T-helper 2 cell treated with Interferon-gamma antibody and Interleukin-4, amounts not matched to agents 5 μg/mL and 100 μg/mL, for 36 hours (primary cell): ENCODE measurements around the gene GHRH.

Source experiments
- DNase-seq: peaks from one replicate; pipeline ENCODE4 v3.0.0; 2021; ENCODE audit warnings: low spot score
- H3K27ac Mint-ChIP-seq: one replicate; pipeline ENCODE4 v1.8.0; 2021; ENCODE audit warnings: mild to moderate bottlenecking, mixed read lengths
- H3K27me3 Mint-ChIP-seq: one replicate; pipeline ENCODE4 v1.8.0; 2021; ENCODE audit warnings: low read depth, mixed read lengths
- H3K36me3 Mint-ChIP-seq: one replicate; pipeline ENCODE4 v1.8.0; 2021; ENCODE audit warnings: low read depth, mixed read lengths
- H3K4me1 Mint-ChIP-seq: one replicate; pipeline ENCODE4 v1.8.0; 2021; ENCODE audit warnings: low read depth, mixed read lengths
- H3K4me3 Mint-ChIP-seq: one replicate; pipeline ENCODE4 v1.8.0; 2022; ENCODE audit warnings: mild to moderate bottlenecking, moderate library complexity, mixed read lengths
- H3K9me3 Mint-ChIP-seq: one replicate; pipeline ENCODE4 v1.8.0; 2021; ENCODE audit warnings: mixed read lengths

Gene GHRH

GRCh38 chr20:37261714-37262113 is at the start of gene GHRH:
Gene GHRH, minus strand, starts transcription at chr20:37261814. Its CDS starts 4,925 bp downstream, at chr20:37256889.
- H3K36me3 Mint-ChIP-seq = no peaks in the 10 kb centered on the region
- H3K27ac Mint-ChIP-seq = no peak within 1 kb of the TSS
- no peak for DNase-seq
- H3K9me3 Mint-ChIP-seq = no peaks in the 10 kb centered on the region
- no peaks in the 10 kb centered on the region for H3K4me1 Mint-ChIP-seq
- H3K27me3 Mint-ChIP-seq = peaks cover 5% of the 10 kb centered on the region
- H3K4me3 Mint-ChIP-seq = no peak within 1 kb of the TSS

- Mint-ChIP-seq H3K9me3 (no peaks in the 10 kb centered on the region), H3K27ac (no peak overlapping the region), H3K27me3 (no peaks in the 10 kb centered on the region), H3K4me3 (no peak overlapping the region), H3K4me1 (peaks cover 26% of the 10 kb centered on the region), H3K36me3 (peaks cover 14% of the 10 kb centered on the region)
- no peak for DNase-seq
Observed at GRCh38 chr20:37310951-37311350, 49.3 kb upstream of the GHRH start.

- H3K9me3 Mint-ChIP-seq = no peaks in the 10 kb centered on the region
- peaks cover 15% of the 10 kb centered on the region for H3K36me3 Mint-ChIP-seq
- no peaks in the 10 kb centered on the region for H3K27me3 Mint-ChIP-seq
- no peak for DNase-seq
- H3K4me1 Mint-ChIP-seq = peaks cover 20% of the 10 kb centered on the region
- peak overlapping the region; percentile 20 for H3K27ac Mint-ChIP-seq
- H3K4me3 Mint-ChIP-seq = no peak overlapping the region
Observed at GRCh38 chr20:37309936-37310590, 48.4 kb upstream of the GHRH start.

- Mint-ChIP-seq H3K4me3 (peak overlapping the region; percentile 3), H3K27ac (peak overlapping the region; percentile 49), H3K9me3 (no peaks in the 10 kb centered on the region), H3K36me3 (peaks cover 20% of the 10 kb centered on the region), H3K27me3 (no peaks in the 10 kb centered on the region), H3K4me1 (peaks cover 20% of the 10 kb centered on the region)
- DNase-seq = no peak
Observed at GRCh38 chr20:37309290-37309689, 47.7 kb upstream of the GHRH start.

GRCh38 chr20:37308086-37309050 is 46.8 kb upstream of the GHRH start:
- peak overlapping the region; percentile 3 for H3K4me3 Mint-ChIP-seq
- H3K4me1 Mint-ChIP-seq = peaks cover 19% of the 10 kb centered on the region
- peak; percentile 15 for DNase-seq
- no peaks in the 10 kb centered on the region for H3K9me3 Mint-ChIP-seq
- H3K36me3 Mint-ChIP-seq = peaks cover 21% of the 10 kb centered on the region
- H3K27me3 Mint-ChIP-seq = no peaks in the 10 kb centered on the region
- peak overlapping the region; percentile 49 for H3K27ac Mint-ChIP-seq

- no peak overlapping the region for H3K4me3 Mint-ChIP-seq
- H3K4me1 Mint-ChIP-seq = peaks cover 16% of the 10 kb centered on the region
- no peaks in the 10 kb centered on the region for H3K27me3 Mint-ChIP-seq
- H3K36me3 Mint-ChIP-seq = peaks cover 28% of the 10 kb centered on the region
- no peak for DNase-seq
- no peak overlapping the region for H3K27ac Mint-ChIP-seq
- no peaks in the 10 kb centered on the region for H3K9me3 Mint-ChIP-seq
Observed at GRCh38 chr20:37305839-37306238, 44.2 kb upstream of the GHRH start.

GRCh38 chr20:37305079-37305478 is 43.5 kb upstream of the GHRH start:
- Mint-ChIP-seq H3K4me1 (peaks cover 16% of the 10 kb centered on the region), H3K36me3 (peaks cover 34% of the 10 kb centered on the region), H3K4me3 (no peak overlapping the region), H3K27me3 (no peaks in the 10 kb centered on the region), H3K27ac (no peak overlapping the region), H3K9me3 (no peaks in the 10 kb centered on the region)
- DNase-seq = no peak

- no peak overlapping the region for H3K27ac Mint-ChIP-seq
- no peaks in the 10 kb centered on the region for H3K9me3 Mint-ChIP-seq
- H3K4me1 Mint-ChIP-seq = peaks cover 9% of the 10 kb centered on the region
- no peaks in the 10 kb centered on the region for H3K27me3 Mint-ChIP-seq
- H3K36me3 Mint-ChIP-seq = peaks cover 37% of the 10 kb centered on the region
- DNase-seq = no peak
- no peak overlapping the region for H3K4me3 Mint-ChIP-seq
Observed at GRCh38 chr20:37303637-37304036, 42.0 kb upstream of the GHRH start.

- H3K36me3 Mint-ChIP-seq = peaks cover 41% of the 10 kb centered on the region
- peaks cover 9% of the 10 kb centered on the region for H3K4me1 Mint-ChIP-seq
- H3K27me3 Mint-ChIP-seq = no peaks in the 10 kb centered on the region
- H3K9me3 Mint-ChIP-seq = no peaks in the 10 kb centered on the region
- no peak overlapping the region for H3K27ac Mint-ChIP-seq
- H3K4me3 Mint-ChIP-seq = no peak overlapping the region
- DNase-seq = no peak
Observed at GRCh38 chr20:37302981-37303380, 41.4 kb upstream of the GHRH start.

- Mint-ChIP-seq H3K9me3 (no peaks in the 10 kb centered on the region), H3K27ac (no peak overlapping the region), H3K27me3 (no peaks in the 10 kb centered on the region), H3K4me1 (peaks cover 14% of the 10 kb centered on the region), H3K36me3 (peaks cover 50% of the 10 kb centered on the region), H3K4me3 (no peak overlapping the region)
- DNase-seq = no peak
Observed at GRCh38 chr20:37301558-37301957, 39.9 kb upstream of the GHRH start.

GRCh38 chr20:37301120-37301519 is 39.5 kb upstream of the GHRH start:
- H3K36me3 Mint-ChIP-seq = peaks cover 50% of the 10 kb centered on the region
- H3K27ac Mint-ChIP-seq = no peak overlapping the region

GRCh38 chr20:37299718-37300528 is 38.3 kb upstream of the GHRH start:
- no peaks in the 10 kb centered on the region for H3K27me3 Mint-ChIP-seq
- no peak overlapping the region for H3K4me3 Mint-ChIP-seq

More at GRCh38 chr20:37301120-37301519, 39.5 kb upstream of the GHRH start:
- H3K4me1 Mint-ChIP-seq = peaks cover 18% of the 10 kb centered on the region
- no peaks in the 10 kb centered on the region for H3K9me3 Mint-ChIP-seq
- no peak overlapping the region for H3K4me3 Mint-ChIP-seq
- DNase-seq = no peak
- no peaks in the 10 kb centered on the region for H3K27me3 Mint-ChIP-seq

GRCh38 chr20:37298190-37298939 is 36.8 kb upstream of the GHRH start:
- Mint-ChIP-seq H3K27ac (peak overlapping the region; percentile 50), H3K36me3 (peaks cover 49% of the 10 kb centered on the region), H3K4me1 (peaks cover 29% of the 10 kb centered on the region), H3K4me3 (no peak overlapping the region), H3K27me3 (no peaks in the 10 kb centered on the region), H3K9me3 (peaks cover 4% of the 10 kb centered on the region)
- DNase-seq = no peak

More at GRCh38 chr20:37299718-37300528, 38.3 kb upstream of the GHRH start:
- H3K4me1 Mint-ChIP-seq = peaks cover 23% of the 10 kb centered on the region
- peaks cover 48% of the 10 kb centered on the region for H3K36me3 Mint-ChIP-seq
- no peak overlapping the region for H3K27ac Mint-ChIP-seq
- H3K9me3 Mint-ChIP-seq = no peaks in the 10 kb centered on the region
- no peak for DNase-seq
